CD4-positive, alpha-beta memory T cell (primary cell): ENCODE measurements around the gene RHOU. TPM values are rescaled to one million over a fixed set of nuclear protein-coding genes. Genes with fewer than 3 reads are reported as not detected.

Experiments used
- CTCF ChIA-PET: fragments of 350-600 bp; sonication (Branson Sonifier 250); formaldehyde crosslinking; loops from one replicate; lab custom pipeline; 2021; ENCODE audit warnings: inconsistent platforms; ENCODE audit not compliant: partially characterized antibody; lab: Charles Lee
- POLR2A ChIA-PET: fragments of 350-600 bp; sonication (Branson Sonifier 250); formaldehyde crosslinking; loops from one replicate; lab custom pipeline; 2021; ENCODE audit not compliant: partially characterized antibody; lab: Charles Lee
- DNase-seq, 5 donors: peaks; one replicate each; pipeline versions ENCODE4 v3.0.0 to v3.0.0-alpha.2; 2020 to 2022; ENCODE audit warnings: mixed read lengths in 1 of 5
- H3K27ac ChIP-seq: one replicate; pipeline ENCODE4 v1.7.0; 2013; ENCODE audit warnings: low read depth, low read length
- H3K27me3 ChIP-seq: 2 replicates; pipeline ENCODE4 v1.7.0; 2013; ENCODE audit warnings: mild to moderate bottlenecking, low read length, moderate library complexity; ENCODE audit not compliant: insufficient read depth
- H3K36me3 ChIP-seq: 2 replicates; pipeline ENCODE4 v1.7.0; 2013; ENCODE audit warnings: mild to moderate bottlenecking, low read length, moderate library complexity; ENCODE audit not compliant: insufficient read depth
- H3K4me1 ChIP-seq: 2 replicates; pipeline ENCODE4 v1.7.0; 2013; ENCODE audit warnings: mild to moderate bottlenecking, low read length, moderate library complexity; ENCODE audit not compliant: insufficient read depth
- H3K4me3 ChIP-seq, 2 donors: one replicate each; pipeline ENCODE4 v1.7.0; 2013; ENCODE audit warnings: low read length in 2 of 2, mild to moderate bottlenecking in 1 of 2
- H3K9me3 ChIP-seq, 2 donors: one replicate each; pipeline ENCODE4 v1.7.0; 2013; ENCODE audit warnings: low read length in 2 of 2, control low read depth in 1 of 2; ENCODE audit not compliant: control insufficient read depth in 1 of 2
- H3K27ac Mint-ChIP-seq, 7 donors: one replicate each; pipeline ENCODE4 v1.8.0; 2020 to 2021; ENCODE audit warnings: mixed read lengths in 7 of 7, mild to moderate bottlenecking in 6 of 7, inconsistent platforms in 3 of 7, moderate library complexity in 3 of 7
- H3K27me3 Mint-ChIP-seq, 2 donors: one replicate each; pipeline ENCODE4 v1.8.0; 2020 to 2021; ENCODE audit warnings: mixed read lengths in 2 of 2
- H3K36me3 Mint-ChIP-seq, 2 donors: one replicate each; pipeline ENCODE4 v1.8.0; 2020 to 2021; ENCODE audit warnings: mixed read lengths in 2 of 2, inconsistent platforms in 1 of 2, mild to moderate bottlenecking in 1 of 2
- H3K4me1 Mint-ChIP-seq, 4 donors: one replicate each; pipeline ENCODE4 v1.8.0; 2020 to 2021; ENCODE audit warnings: mixed read lengths in 4 of 4, mild to moderate bottlenecking in 1 of 4
- H3K4me3 Mint-ChIP-seq, 8 donors: one replicate each; pipeline ENCODE4 v1.8.0; 2020 to 2021; ENCODE audit warnings: mixed read lengths in 8 of 8, mild to moderate bottlenecking in 7 of 8, moderate library complexity in 6 of 8, inconsistent platforms in 3 of 8
- H3K9me3 Mint-ChIP-seq, 8 donors: one replicate each; pipeline ENCODE4 v1.8.0; 2020 to 2021; ENCODE audit warnings: mixed read lengths in 8 of 8, mild to moderate bottlenecking in 5 of 8, inconsistent platforms in 3 of 8, moderate library complexity in 1 of 8
- intact Hi-C: fragments of 100-400 bp; cut with micrococcal nuclease; formaldehyde crosslinking; loops from one replicate; pipeline ENCODE4 v1.15.1; 2023
- polyA plus RNA-seq, 2 donors: library from polyadenylated mRNA; unstranded; fragments of 300-500 nt; fragmentation: Illumina TruSeq; gene quantifications; one replicate each; pipeline ENCODE4 v1.2.3, GENCODE V29; 2021
- total RNA-seq, 2 experiments: library from RNA; stranded (reverse); gene quantifications; one replicate each; pipeline ENCODE4 v1.2.3, GENCODE V29; 2021

The RHOU gene
- total and polyA plus RNA-seq, 4 experiments from 2014 or later = 0.29 to 4.1 (median 2.0) TPM

GRCh38 chr1:228754646-228755268, 19.5 kb downstream of the RHOU start:
- Histone ChIP-seq H3K27ac (no peak overlapping the region), H3K4me3 (no peak overlapping the region), H3K4me1 (no peaks in the 10 kb centered on the region), H3K27me3 (no peaks in the 10 kb centered on the region), H3K36me3 (no peaks in the 10 kb centered on the region), H3K9me3 (no peaks in the 10 kb centered on the region)
- H3K4me3 Mint-ChIP-seq = no peak overlapping the region
- DNase-seq = no peak
- peaks cover 8 to 14% of the 10 kb centered on the region in 2 donors for H3K27me3 Mint-ChIP-seq
- H3K36me3 Mint-ChIP-seq = no peaks in the 10 kb centered on the region
- peaks cover 0 to 17% (median 9%) of the 10 kb centered on the region in 8 donors for H3K9me3 Mint-ChIP-seq
- no peak overlapping the region for H3K27ac Mint-ChIP-seq
- ChIA-PET CTCF (no interaction called here), POLR2A (no interaction called here)
- intact Hi-C loops = no loop called here
- peaks cover 0 to 5% (median 3%) of the 10 kb centered on the region in 4 donors for H3K4me1 Mint-ChIP-seq

DNA sequence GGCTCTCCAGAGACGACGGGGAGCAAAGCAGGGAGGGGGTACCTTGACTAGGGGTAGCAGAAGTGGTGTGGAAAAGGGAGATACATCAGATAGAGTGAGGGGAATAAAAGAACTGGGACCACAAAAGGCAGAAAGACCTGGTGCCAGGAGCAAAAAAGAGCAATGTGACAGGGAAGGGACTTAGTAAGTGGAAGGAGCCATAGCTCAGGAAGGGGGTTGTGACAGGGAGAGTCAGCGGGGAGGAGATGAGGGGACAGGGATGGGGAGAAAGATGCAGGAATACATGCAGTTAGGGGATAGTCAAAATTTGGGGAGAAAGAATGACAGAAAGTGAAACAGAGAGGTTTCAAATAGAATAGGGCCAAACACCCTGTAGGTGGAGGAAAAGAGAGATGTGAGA, 20.5 kb downstream of the RHOU start:
- Mint-ChIP-seq H3K36me3 (no peaks in the 10 kb centered on the region), H3K27me3 (peaks cover 11 to 14% of the 10 kb centered on the region in 2 donors), H3K9me3 (peaks cover 0 to 17% (median 9%) of the 10 kb centered on the region in 8 donors), H3K4me3 (no peak overlapping the region), H3K4me1 (peaks cover 0 to 5% (median 3%) of the 10 kb centered on the region in 4 donors), H3K27ac (no peak overlapping the region)
- DNase-seq = no peak
- Histone ChIP-seq H3K36me3 (no peaks in the 10 kb centered on the region), H3K4me1 (no peaks in the 10 kb centered on the region), H3K27ac (no peak overlapping the region), H3K4me3 (no peak overlapping the region), H3K9me3 (no peaks in the 10 kb centered on the region), H3K27me3 (no peaks in the 10 kb centered on the region)
- CTCF ChIA-PET = no interaction called here
- intact Hi-C loops = no loop called here
- POLR2A ChIA-PET = no interaction called here

DNA sequence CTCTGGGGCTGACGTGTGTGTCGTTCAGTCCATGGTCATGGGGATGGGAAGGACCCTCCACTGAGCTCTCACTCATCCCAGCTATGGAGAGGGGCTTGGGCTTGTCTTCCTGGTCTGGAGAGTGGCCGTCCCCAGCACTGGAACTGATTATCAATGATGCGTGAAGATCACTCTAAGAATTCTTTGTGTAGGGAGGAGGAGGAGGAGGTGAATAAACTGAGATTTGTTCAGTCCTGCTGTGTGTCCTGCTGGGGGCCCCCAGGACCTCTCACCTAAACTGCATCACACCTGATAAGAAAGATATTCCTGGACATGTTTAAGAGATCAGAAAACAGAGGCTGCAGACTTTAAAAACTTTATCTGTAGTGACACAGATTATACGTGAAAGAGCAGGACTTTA, 21.2 kb downstream of the RHOU start:
- CTCF ChIA-PET = no interaction called here
- no peak for DNase-seq
- intact Hi-C loops = no loop called here
- peaks cover 0 to 17% (median 9%) of the 10 kb centered on the region in 8 donors for H3K9me3 Mint-ChIP-seq
- Histone ChIP-seq H3K9me3 (no peaks in the 10 kb centered on the region), H3K27ac (no peak overlapping the region), H3K4me1 (no peaks in the 10 kb centered on the region), H3K27me3 (no peaks in the 10 kb centered on the region), H3K4me3 (no peak overlapping the region), H3K36me3 (no peaks in the 10 kb centered on the region)
- peaks cover 11 to 14% of the 10 kb centered on the region in 2 donors for H3K27me3 Mint-ChIP-seq
- POLR2A ChIA-PET = no interaction called here
- no peaks in the 10 kb centered on the region for H3K36me3 Mint-ChIP-seq
- H3K4me1 Mint-ChIP-seq = peaks cover 0 to 5% (median 3%) of the 10 kb centered on the region in 4 donors
- H3K27ac Mint-ChIP-seq = no peak overlapping the region
- no peak overlapping the region for H3K4me3 Mint-ChIP-seq

- Mint-ChIP-seq H3K36me3 (no peaks in the 10 kb centered on the region), H3K27me3 (peaks cover 11 to 12% of the 10 kb centered on the region in 2 donors), H3K4me3 (no peak overlapping the region), H3K4me1 (peaks cover 0 to 3% (median 1%) of the 10 kb centered on the region in 4 donors), H3K9me3 (peaks cover 0 to 17% (median 9%) of the 10 kb centered on the region in 8 donors), H3K27ac (no peak overlapping the region)
- CTCF ChIA-PET = no interaction called here
- no peak overlapping the region for H3K27ac ChIP-seq
- POLR2A ChIA-PET = no interaction called here
- no peak for DNase-seq
- H3K9me3 ChIP-seq = no peaks in the 10 kb centered on the region
- H3K4me3 ChIP-seq = no peak overlapping the region
- no peaks in the 10 kb centered on the region for H3K4me1 ChIP-seq
- H3K36me3 ChIP-seq = no peaks in the 10 kb centered on the region
- no peaks in the 10 kb centered on the region for H3K27me3 ChIP-seq
- intact Hi-C loops = no loop called here
These were observed 23.2 kb downstream of the RHOU start for GRCh38 chr1:228758447-228758846.

DNA sequence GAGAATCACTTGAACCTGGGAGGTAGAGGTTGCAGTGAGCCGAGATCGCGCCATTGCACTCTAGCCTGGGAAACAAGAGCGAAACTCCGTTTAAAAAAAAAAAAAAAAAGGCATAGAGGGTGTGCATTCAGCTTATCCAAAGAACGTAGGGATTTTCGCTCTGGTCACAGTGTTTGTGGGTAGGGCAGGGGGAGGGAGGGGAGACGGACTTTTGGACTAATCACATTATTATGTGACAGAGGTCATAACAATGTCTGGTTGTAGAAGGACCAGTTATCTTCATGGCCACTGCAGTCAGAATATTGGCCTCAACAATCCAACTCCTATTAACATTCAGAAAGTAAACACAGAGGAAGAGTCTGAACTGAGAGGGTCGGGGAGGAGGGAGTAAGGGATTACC, 25.7 kb downstream of the RHOU start:
- H3K36me3 ChIP-seq = no peaks in the 10 kb centered on the region
- no peak overlapping the region for H3K27ac ChIP-seq
- no peak overlapping the region for H3K4me3 ChIP-seq
- intact Hi-C loops = no loop called here
- DNase-seq = no peak
- Mint-ChIP-seq H3K27me3 (peaks cover 3% of the 10 kb centered on the region in 2 donors), H3K4me3 (no peak overlapping the region), H3K36me3 (no peaks in the 10 kb centered on the region), H3K9me3 (peaks cover 0 to 16% (median 8%) of the 10 kb centered on the region in 8 donors), H3K4me1 (peaks cover 8 to 18% (median 13%) of the 10 kb centered on the region in 4 donors), H3K27ac (no peak overlapping the region)
- CTCF ChIA-PET = no interaction called here
- H3K27me3 ChIP-seq = no peaks in the 10 kb centered on the region
- POLR2A ChIA-PET = no interaction called here
- no peaks in the 10 kb centered on the region for H3K9me3 ChIP-seq
- peaks cover 12% of the 10 kb centered on the region for H3K4me1 ChIP-seq

DNA sequence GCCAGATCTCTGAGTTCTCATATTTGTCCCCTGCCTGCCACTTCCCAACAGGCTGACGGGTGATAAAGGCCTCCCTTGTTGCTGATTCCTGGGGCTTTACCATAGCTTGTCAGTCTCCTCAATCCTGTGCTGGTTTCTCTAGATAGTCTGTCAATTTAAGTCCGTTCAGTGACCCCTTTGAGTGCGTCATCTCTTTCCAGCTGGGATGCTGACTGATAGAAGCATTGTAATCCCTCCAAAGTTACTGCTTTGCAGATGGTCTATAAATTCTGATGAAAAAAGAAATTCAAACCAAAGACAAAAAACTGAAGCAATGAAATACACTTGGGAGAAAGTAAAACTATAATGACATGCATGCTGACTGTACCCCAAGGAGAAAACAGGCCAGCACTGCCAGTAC, 28.3 kb downstream of the RHOU start:
- intact Hi-C loops = no loop called here
- peaks cover 8 to 24% (median 17%) of the 10 kb centered on the region in 4 donors for H3K4me1 Mint-ChIP-seq
- no peaks in the 10 kb centered on the region for H3K9me3 Mint-ChIP-seq
- Histone ChIP-seq H3K4me3 (no peak overlapping the region), H3K27me3 (no peaks in the 10 kb centered on the region), H3K4me1 (peaks cover 14% of the 10 kb centered on the region), H3K27ac (no peak overlapping the region), H3K36me3 (no peaks in the 10 kb centered on the region), H3K9me3 (no peaks in the 10 kb centered on the region)
- ChIA-PET CTCF (no interaction called here), POLR2A (no interaction called here)
- DNase-seq = no peak
- peaks cover 3% of the 10 kb centered on the region in 2 donors for H3K27me3 Mint-ChIP-seq
- no peak overlapping the region for H3K27ac Mint-ChIP-seq
- H3K36me3 Mint-ChIP-seq = no peaks in the 10 kb centered on the region
- no peak overlapping the region for H3K4me3 Mint-ChIP-seq

- no peak overlapping the region for H3K4me3 ChIP-seq
- POLR2A ChIA-PET = interaction anchor here (0.8 to 1.6 kb wide), 2 partner anchors 28 to 29 kb away, joined by 3 to 7 read pairs; no protein-coding TSS in a partner anchor
- peak in 4 of 5 donors; percentile 13 to 21 (median 18) for DNase-seq
- Mint-ChIP-seq H3K36me3 (no peaks in the 10 kb centered on the region), H3K4me1 (peaks cover 8 to 22% (median 17%) of the 10 kb centered on the region in 4 donors), H3K4me3 (peak overlapping the region in 6 of 8 donors; percentile 25 to 67 (median 48)), H3K27ac (peak overlapping the region; percentile 43 to 86 (median 76)), H3K27me3 (no peaks in the 10 kb centered on the region), H3K9me3 (peaks cover 0 to 2% (median 0%) of the 10 kb centered on the region in 8 donors)
- no peaks in the 10 kb centered on the region for H3K27me3 ChIP-seq
- intact Hi-C loops = loop anchor here (2.0 kb wide), 1 partner anchor 31 kb away; the partner anchor contains the start of gene RHOU
- no peaks in the 10 kb centered on the region for H3K36me3 ChIP-seq
- CTCF ChIA-PET = interaction anchor here (0.6 to 1.7 kb wide), 3 partner anchors 28 to 462 kb away, joined by 3 to 4 read pairs (median 3); no protein-coding TSS in a partner anchor
- H3K4me1 ChIP-seq = peaks cover 14% of the 10 kb centered on the region
- H3K9me3 ChIP-seq = no peaks in the 10 kb centered on the region
- H3K27ac ChIP-seq = no peak overlapping the region
These were observed 30.1 kb downstream of the RHOU start for GRCh38 chr1:228765168-228765946.
